ENCODE results near the gene TMED3.

DNA sequence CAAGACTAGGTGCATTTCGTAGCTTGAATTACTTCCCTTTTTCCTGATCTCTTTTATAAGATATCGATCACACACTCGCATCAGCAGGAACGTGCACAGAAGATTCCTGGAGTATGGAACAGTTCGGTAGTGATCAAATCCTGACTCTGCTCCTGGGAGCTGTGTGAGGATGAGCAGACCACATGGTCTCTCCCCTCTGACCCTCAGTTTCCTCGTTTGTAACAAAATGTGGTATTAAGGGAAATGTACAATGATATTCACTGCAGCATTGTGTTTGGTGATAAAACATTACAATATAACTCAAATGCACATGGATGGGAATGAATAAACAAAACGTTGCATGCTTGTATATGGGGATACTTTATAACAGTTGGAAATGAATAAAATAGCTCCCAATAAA is 26.7 kb downstream of the TMED3 start:
- TF ChIP-seq, protein P1, sequence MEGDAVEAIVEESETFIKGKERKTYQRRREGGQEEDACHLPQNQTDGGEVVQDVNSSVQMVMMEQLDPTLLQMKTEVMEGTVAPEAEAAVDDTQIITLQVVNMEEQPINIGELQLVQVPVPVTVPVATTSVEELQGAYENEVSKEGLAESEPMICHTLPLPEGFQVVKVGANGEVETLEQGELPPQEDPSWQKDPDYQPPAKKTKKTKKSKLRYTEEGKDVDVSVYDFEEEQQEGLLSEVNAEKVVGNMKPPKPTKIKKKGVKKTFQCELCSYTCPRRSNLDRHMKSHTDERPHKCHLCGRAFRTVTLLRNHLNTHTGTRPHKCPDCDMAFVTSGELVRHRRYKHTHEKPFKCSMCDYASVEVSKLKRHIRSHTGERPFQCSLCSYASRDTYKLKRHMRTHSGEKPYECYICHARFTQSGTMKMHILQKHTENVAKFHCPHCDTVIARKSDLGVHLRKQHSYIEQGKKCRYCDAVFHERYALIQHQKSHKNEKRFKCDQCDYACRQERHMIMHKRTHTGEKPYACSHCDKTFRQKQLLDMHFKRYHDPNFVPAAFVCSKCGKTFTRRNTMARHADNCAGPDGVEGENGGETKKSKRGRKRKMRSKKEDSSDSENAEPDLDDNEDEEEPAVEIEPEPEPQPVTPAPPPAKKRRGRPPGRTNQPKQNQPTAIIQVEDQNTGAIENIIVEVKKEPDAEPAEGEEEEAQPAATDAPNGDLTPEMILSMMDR (IDR thresholded peaks at IDR 0.05; ENCODE audit: extremely low read depth in 1 of 2, insufficient read depth in 1 of 2, low read depth in 1 of 2, low read length in 2 of 2) = no peak
- TF ChIP-seq POLR2AphosphoS5 (IDR thresholded peaks at IDR 0.05; ENCODE audit: insufficient read depth, low read depth, low read length) (no peak), EZH2 (IDR thresholded peaks at IDR 0.05; ENCODE audit: borderline replicate concordance, low read depth, low read length, severe bottlenecking) (no peak)
